HG03060 (cell line): Measurements from ENCODE around the gene CEP20.

Experiments
- ATAC-seq: cut with Tn5 transposase; IDR thresholded peaks from one replicate; pipeline ENCODE4 v1.9.1; 2021; ENCODE audit warnings: low read depth, moderate number of reproducible peaks; ENCODE audit not compliant: unreplicated experiment

CEP20 gene

DNA sequence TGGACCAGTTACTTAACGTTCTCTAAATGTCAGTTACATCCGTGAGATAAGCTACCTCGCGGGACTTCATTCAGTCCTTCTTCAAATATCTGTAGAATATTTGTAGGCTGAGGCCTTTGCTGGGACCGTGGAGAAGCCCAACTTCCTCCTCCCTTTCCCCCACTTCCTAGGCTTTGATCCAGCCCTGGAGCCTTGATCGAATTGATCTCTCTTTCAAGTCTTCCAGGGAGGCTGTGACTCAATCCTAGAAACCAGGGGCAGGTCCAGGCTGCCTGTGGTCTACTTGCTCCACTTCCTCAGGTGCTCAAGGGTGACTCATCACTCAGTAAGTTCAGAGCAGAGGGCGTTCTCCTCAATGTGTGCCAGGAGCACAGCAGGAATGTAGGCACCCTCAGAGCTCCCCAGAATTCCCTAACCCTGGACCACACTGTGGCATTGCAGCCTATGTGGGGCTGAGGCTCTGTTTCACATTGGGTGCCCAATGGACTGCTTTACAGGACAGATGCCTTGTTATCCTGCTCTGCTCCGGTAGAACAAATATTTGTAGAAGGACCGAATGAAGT is 11.2 kb upstream of the CEP20 start:
- no peak for ATAC-seq

DNA sequence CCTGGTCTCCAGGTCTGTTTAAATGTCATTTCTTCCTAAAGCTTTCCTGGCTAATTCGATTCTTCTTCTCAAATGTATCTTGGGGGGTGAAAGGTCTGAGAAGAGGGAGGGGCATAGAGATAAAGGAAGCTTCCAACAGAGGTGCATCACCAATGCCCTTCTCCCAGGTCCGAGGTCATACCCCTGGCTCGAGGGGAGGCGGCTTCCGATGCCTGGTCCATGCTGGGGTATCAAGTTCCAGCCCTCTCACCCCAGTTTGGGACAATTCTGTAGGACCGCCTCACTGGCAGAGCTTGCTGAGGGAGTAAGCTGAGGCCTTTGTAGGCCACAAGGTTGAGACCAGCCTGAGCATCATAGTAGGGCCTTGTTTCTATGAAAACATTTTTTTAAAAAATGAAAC is 10.3 kb upstream of the CEP20 start:
- no peak for ATAC-seq

GRCh38 chr16:15897834-15898254 is 9.4 kb upstream of the CEP20 start:
- ATAC-seq = no peak

- ATAC-seq = no peak
These were observed 8.8 kb upstream of the CEP20 start for GRCh38 chr16:15897121-15897780.

DNA sequence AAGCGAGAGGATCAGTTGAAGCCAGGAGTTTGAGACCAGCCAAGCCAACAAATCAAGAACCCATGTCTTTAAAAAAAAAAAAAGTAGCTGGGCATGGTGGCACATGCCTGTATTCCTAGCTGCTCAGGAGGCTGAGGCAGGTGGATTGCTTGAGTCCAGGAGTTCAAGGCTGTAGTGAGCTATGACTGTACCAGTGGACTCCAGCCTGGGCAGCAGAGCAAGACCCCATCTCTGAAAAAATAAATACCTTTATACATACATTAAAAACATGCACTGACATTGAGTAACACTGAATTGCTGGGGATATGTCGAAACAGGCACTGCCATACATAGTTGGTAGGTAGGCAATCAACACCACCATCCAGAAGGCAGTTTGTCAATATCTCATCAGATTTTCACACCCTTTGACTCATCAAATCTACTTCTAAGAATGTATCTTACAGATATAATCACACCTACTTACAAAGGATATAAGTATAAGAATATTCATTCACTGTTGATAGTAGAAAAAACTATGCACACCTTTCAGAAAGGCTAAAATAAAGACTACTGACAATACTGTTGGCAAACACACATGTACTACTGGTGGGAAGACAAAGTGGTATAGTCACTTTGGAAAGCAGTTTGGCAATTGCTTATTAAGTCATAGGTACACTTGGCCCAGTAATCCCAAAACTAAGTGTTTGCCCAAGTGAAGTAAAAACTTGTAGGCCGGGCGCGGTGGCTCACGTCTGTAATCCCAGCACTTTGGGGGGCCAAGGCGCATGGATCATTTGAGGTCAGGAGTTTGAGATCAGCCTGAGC is 6.4 kb upstream of the CEP20 start:
- no peak for ATAC-seq

DNA sequence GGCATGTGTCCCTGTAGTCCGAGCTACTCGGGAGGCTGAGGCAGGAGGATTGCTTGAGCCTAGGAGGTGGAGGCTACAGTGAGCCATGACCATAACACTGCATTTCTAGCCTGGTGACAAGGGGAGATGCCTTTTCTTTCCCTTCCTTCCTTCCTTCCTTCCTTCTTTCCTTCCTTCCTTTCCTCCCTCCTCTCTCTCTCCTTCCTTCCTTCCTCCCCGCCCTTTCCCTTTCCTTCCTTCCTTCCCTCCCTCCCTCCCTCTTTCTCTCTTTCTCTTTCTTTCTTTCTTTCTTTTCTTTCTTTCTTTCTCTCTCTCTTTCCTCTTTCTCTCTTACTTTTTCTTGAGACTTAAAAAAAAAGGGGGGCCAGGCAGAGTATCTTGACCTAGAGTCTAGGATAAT is 3.1 kb upstream of the CEP20 start:
- no peak for ATAC-seq

GRCh38 chr16:15887283-15887682 is 1.1 kb downstream of the CEP20 start:
- ATAC-seq = no peak

GRCh38 chr16:15886078-15886477 is 2.3 kb downstream of the CEP20 start:
- no peak for ATAC-seq

DNA sequence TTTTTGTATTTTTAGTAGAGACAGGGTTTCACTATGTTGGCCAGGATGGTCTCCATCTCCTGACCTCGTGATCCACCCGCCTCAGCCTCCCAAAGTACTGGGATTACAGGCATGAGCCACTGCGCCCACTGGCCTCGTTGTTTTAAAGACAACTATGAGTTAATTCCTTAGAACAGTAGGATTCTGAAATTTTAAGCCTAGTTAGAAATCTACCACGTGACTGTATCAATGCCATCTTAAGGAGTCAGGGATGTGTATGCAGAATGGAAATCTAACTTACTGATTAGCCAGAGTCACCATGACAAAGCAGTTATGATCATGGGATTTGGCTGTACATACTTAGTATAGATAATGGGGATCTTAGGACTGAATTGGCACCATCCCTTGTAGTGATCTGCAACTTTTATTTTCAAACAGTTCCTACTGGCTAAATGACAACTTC is 2.8 kb downstream of the CEP20 start:
- no peak for ATAC-seq

- ATAC-seq = no peak
These were observed 5.8 kb downstream of the CEP20 start for GRCh38 chr16:15882563-15882962.

DNA sequence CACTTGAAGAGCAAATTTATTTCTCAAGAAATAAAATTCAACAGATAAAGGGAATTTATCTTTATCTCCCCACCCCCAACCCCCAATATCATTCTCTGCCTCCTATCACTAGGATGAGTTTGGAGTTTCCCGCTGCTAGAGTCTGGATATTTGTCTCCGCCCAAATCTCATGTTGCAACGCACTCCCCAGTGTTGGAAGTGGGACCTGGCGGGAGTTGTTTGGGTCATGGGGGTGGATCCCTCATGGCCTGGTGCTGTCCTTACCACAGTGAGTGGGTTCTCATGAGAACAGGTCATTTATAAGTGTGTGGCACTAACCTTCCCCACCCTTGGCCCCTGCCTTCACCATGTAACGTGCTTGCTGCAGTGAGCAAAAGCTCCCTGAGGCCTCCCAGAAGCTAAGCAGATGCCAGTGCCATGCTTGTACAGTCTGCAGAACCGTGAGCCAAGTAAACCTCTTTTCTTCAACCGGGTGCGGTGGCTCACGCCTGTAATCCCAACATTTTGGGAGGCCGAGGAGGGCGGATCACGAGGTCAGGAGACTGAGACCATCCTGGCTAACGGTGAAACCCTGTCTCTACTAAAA is 6.5 kb downstream of the CEP20 start:
- no peak for ATAC-seq

DNA sequence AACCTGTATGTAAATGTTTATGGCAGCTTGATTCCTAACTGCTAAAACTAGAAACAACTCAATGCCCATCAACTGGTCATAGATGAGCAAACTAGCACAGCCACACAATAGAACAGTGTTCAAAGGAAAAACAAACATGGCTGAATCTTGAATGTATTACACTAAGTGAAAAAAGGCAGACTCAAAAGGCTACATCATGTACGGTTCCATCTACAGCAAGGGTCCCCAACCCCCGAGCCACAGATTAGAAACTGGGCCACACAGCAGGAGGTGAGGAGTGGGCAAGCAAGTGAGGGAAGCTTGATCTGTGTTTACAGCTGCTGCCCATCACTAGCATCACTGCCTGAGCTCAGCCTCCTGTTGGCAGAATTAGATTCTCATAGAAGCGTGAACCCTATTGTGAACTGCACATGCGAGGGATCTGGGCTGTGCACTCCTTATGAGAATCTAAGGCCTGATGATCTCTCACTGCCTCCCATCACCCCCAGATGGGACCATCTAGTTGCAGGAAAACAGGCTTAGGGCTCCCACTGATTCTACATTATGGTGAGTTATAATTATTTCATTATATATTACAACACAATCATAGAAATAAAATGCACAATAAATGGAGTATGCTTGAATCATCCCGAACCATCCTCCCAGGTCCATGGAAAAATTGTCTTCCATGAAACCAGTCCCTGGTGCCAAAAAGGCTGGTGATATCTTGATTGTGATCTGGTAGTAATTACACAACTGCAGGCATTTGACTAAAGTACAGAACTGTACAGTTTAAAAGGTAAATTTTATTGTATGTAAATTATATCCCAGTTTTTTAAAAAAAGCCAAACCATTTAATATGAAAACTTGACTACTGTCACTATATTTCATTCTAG is 7.7 kb downstream of the CEP20 start:
- ATAC-seq = no peak

DNA sequence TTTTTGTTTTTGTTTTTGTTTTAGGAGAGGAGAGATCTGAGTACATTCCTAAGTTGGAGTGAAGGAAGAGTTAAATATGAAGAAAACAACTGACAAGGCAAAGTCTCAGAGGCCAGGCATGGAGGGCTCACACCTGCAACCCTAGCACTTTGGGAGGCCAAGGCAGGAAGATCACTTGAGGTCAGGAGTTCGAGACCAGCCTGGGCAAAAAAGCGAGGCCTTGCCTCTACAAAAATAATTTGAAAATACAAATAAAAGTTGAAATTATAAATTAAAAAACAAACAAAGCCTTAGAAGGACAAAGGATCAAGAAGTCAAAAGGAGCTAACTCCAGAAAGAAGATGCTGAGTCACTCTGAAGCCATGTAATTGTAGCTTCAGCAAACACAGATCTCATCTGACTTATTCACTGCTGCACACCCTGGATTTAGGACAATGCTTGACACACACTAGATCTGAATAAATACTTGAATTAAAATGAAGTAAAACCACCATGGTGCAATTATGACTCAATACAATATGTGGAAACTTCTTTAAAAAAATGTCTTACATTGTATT is 9.1 kb downstream of the CEP20 start:
- no peak for ATAC-seq

GRCh38 chr16:15876503-15876902 is 11.9 kb downstream of the CEP20 start:
- no peak for ATAC-seq

- ATAC-seq = no peak
These were observed 13.6 kb downstream of the CEP20 start for GRCh38 chr16:15874745-15875314.

DNA sequence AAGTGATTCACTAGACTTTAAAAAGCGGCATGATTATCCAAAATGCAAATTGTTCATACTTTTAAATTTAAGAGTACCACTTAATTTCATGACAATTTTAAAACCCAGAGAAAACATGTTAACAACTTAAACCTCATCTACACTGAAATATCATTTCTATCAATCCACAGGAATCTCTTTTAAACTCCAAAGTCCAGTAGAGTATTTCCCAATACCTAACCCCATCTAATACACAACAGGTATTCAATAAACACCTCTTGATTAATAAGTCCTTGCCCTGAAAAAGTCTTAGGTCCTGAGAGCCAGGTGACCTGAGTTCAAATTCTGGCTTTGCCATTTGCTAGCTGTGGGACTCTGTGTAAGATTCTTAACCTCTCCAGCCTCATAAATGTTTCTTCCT is 14.7 kb downstream of the CEP20 start:
- no peak for ATAC-seq

DNA sequence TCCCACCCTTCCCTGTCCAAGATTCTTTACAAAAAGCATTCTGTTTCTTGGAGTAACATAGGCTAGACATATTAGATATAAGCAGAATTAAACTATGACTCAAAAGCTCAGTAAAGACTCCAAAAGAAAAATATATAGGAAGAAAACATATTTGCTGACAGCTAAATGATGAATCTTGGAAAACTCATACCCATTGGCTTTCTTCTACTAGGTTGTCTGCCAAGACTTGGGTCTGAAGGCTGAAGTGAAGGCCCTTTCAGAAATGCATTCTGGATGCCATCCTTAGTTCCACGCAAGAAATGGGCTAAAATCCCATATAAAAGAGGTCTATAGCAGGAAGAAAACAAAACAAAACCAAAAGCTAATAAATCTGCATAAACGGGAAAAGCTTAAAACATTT is 15.1 kb downstream of the CEP20 start:
- no peak for ATAC-seq

- ATAC-seq = no peak
These were observed 18.4 kb downstream of the CEP20 start for GRCh38 chr16:15870011-15870410.

- ATAC-seq = no peak
These were observed 22.0 kb downstream of the CEP20 start for GRCh38 chr16:15866451-15866850.

- ATAC-seq = no peak
These were observed 22.7 kb downstream of the CEP20 start for GRCh38 chr16:15865742-15866141.
